B cell (primary cell): ENCODE results near the gene RIPOR1.

ENCODE experiments used
- EZH2 ChIP-seq: IDR thresholded peaks from 2 replicates; pipeline ENCODE4 v1.6.1; 2012; ENCODE audit warnings: borderline replicate concordance, low read depth, mild to moderate bottlenecking, moderate library complexity, low read length; ENCODE audit not compliant: insufficient read depth, poor library complexity, severe bottlenecking
- TF ChIP-seq, protein P1 (sequence below): fragments of 200-600 bp; IDR thresholded peaks from one replicate; pipeline ENCODE4 v1.8.0; 2022; ENCODE audit warnings: antibody characterized with exemption, mild to moderate bottlenecking

DNA sequence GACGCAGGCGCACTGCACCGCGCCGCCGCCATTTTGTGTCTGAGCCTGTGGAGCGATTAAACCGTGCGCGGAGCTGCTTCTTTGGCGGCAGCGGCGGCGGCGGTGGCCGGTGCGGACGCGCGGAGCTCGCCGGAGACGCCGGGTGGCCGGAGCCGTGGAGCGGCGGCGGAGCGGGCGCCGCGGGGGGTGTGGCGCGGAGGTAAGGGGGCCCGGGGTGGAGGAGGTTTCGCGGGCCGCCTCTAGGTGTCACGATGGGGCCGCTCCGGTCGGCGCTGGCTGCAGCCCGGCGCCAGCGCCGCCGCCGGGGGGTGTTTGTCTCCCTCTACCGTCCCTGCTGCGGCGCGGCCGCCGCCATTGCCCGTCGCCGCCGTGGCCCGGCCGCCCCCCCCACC, 33.9 kb downstream of the RIPOR1 start, which contains the start of gene CTCF:
- TF ChIP-seq, protein P1, sequence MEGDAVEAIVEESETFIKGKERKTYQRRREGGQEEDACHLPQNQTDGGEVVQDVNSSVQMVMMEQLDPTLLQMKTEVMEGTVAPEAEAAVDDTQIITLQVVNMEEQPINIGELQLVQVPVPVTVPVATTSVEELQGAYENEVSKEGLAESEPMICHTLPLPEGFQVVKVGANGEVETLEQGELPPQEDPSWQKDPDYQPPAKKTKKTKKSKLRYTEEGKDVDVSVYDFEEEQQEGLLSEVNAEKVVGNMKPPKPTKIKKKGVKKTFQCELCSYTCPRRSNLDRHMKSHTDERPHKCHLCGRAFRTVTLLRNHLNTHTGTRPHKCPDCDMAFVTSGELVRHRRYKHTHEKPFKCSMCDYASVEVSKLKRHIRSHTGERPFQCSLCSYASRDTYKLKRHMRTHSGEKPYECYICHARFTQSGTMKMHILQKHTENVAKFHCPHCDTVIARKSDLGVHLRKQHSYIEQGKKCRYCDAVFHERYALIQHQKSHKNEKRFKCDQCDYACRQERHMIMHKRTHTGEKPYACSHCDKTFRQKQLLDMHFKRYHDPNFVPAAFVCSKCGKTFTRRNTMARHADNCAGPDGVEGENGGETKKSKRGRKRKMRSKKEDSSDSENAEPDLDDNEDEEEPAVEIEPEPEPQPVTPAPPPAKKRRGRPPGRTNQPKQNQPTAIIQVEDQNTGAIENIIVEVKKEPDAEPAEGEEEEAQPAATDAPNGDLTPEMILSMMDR, result peak; percentile 71
- no peak for TF ChIP-seq EZH2
